HCT116 (cell line): ENCODE results near the gene BCAR3. TPM values are rescaled to one million over a fixed set of nuclear protein-coding genes. Genes with fewer than 3 reads are reported as not detected.

ENCODE experiments used
- ATAC-seq: fragments of 200-7000 bp; cut with Tn5 transposase; 2 replicates; pipeline ENCODE4 v1.9.1; 2020; ENCODE audit warnings: mild to moderate bottlenecking, moderate library complexity
- BruUV-seq: library from RNA; stranded (reverse); fragments of 400-500 nt; replicated peaks from 2 replicates; lab custom pipeline; 2021; lab: Mats Ljungman, UMichigan
- CTCF ChIA-PET: fragments of 300-600 bp; sonication (Branson Sonifier 250); formaldehyde crosslinking; loops from one replicate; lab custom pipeline; 2021; ENCODE audit warnings: antibody characterized with exemption; lab: Charles Lee
- POLR2A ChIA-PET: fragments of 300-600, 350-600 bp; sonication (Branson Sonifier 250); formaldehyde crosslinking; loops from one replicate; lab custom pipeline; 2021; ENCODE audit warnings: antibody characterized with exemption; lab: Charles Lee
- RAD21 ChIA-PET, 2 experiments: fragments of 300-600 bp; sonication (Branson Sonifier 250); formaldehyde crosslinking; loops; one replicate each; lab custom pipeline; 2023; ENCODE audit warnings: low total read pairs in 2 of 2; ENCODE audit not compliant: uncharacterized antibody in 2 of 2, unreplicated experiment in 2 of 2, low non-redundant PET in 1 of 2; lab: Charles Lee
- DNase-seq: peaks from one replicate; pipeline ENCODE4 v3.0.0-alpha.2; 2010; ENCODE audit warnings: low read depth, low spot score
- H2AFZ ChIP-seq: fragments of 200-600 bp; shearing (Covaris generic), sonication (generic); 2 replicates; pipeline ENCODE4 v1.6.1; 2017; ENCODE audit warnings: low read depth, mixed run types, mixed read lengths, antibody characterized with exemption, low read length; ENCODE audit not compliant: poor library complexity, severe bottlenecking
- H3K27ac ChIP-seq: 2 replicates; pipeline ENCODE4 v1.5.1; 2012; ENCODE audit warnings: low read depth, low read length
- H3K27me3 ChIP-seq: fragments of 200-600 bp; sonication (generic); 2 replicates; pipeline ENCODE4 v1.6.1; 2016; ENCODE audit warnings: mixed run types, low read length, mixed read lengths; ENCODE audit not compliant: insufficient read depth
- H3K36me3 ChIP-seq, 2 experiments: fragments of 200-500 bp in 1 of 2; fragments of 200-600 bp in 1 of 2; sonication (Bioruptor generic) in 1 of 2; sonication (generic) in 1 of 2; 2 replicates each; pipeline versions ENCODE4 v1.5.1 to v1.6.1; 2014 to 2016; ENCODE audit warnings: low read length in 2 of 2, inconsistent platforms in 1 of 2, mixed read lengths in 1 of 2, mixed run types in 1 of 2; ENCODE audit not compliant: insufficient read depth in 2 of 2, control insufficient read depth in 1 of 2
- H3K4me1 ChIP-seq, 2 experiments: fragments of 200-600 bp in 1 of 2; sonication (generic) in 1 of 2; 2 replicates each; pipeline versions ENCODE4 v1.5.1 to v1.6.1; 2012 to 2017; ENCODE audit warnings: low read length in 2 of 2, inconsistent platforms in 1 of 2, mild to moderate bottlenecking in 1 of 2, mixed read lengths in 1 of 2, mixed run types in 1 of 2, moderate library complexity in 1 of 2; ENCODE audit not compliant: insufficient read depth in 2 of 2, control insufficient read depth in 1 of 2
- H3K4me2 ChIP-seq: fragments of 200-600 bp; sonication (generic); 2 replicates; pipeline ENCODE4 v1.6.1; 2017; ENCODE audit warnings: mixed run types, low read length, mixed read lengths
- H3K4me3 ChIP-seq, 2 experiments: fragments of 200-600 bp in 1 of 2; sonication (generic) in 1 of 2; replicated peaks in 1 of 2; 2 replicates each; pipeline ENCODE4 v1.5.1; 2011 to 2016; ENCODE audit warnings: low read length in 2 of 2, control low read depth in 1 of 2, low read depth in 1 of 2, mild to moderate bottlenecking in 1 of 2, mixed read lengths in 1 of 2, mixed run types in 1 of 2
- H3K79me2 ChIP-seq: fragments of 200-600 bp; sonication (generic); 2 replicates; pipeline ENCODE4 v1.6.1; 2017; ENCODE audit warnings: mild to moderate bottlenecking, mixed run types, low read length, moderate library complexity, mixed read lengths; ENCODE audit not compliant: insufficient read depth
- H3K9ac ChIP-seq: fragments of 200-600 bp; sonication (generic); 2 replicates; pipeline ENCODE4 v1.6.1; 2016; ENCODE audit warnings: low read length, mixed read lengths
- H3K9me2 ChIP-seq: fragments of 200-600 bp; sonication (generic), shearing (Covaris generic); 2 replicates; pipeline ENCODE4 v1.6.1; 2017; ENCODE audit warnings: mixed run types, mild to moderate bottlenecking, moderate library complexity; ENCODE audit not compliant: insufficient read depth
- H3K9me3 ChIP-seq, 2 experiments: fragments of 200-500 bp in 1 of 2; fragments of 200-600 bp in 1 of 2; sonication (Bioruptor generic) in 1 of 2; sonication (generic) in 1 of 2; 2 replicates each; pipeline ENCODE4 v1.6.1; 2014 to 2017; ENCODE audit warnings: low read length in 2 of 2, mixed read lengths in 2 of 2, inconsistent platforms in 1 of 2, low read depth in 1 of 2, mild to moderate bottlenecking in 1 of 2, mixed run types in 1 of 2, moderate library complexity in 1 of 2; ENCODE audit not compliant: control insufficient read depth in 1 of 2, insufficient read depth in 1 of 2
- H4K20me1 ChIP-seq: fragments of 200-600 bp; sonication (generic), shearing (Covaris generic); 2 replicates; pipeline ENCODE4 v1.6.1; 2017; ENCODE audit warnings: mixed run types, mild to moderate bottlenecking, moderate library complexity; ENCODE audit not compliant: insufficient read depth
- CEBPB ChIP-seq: IDR thresholded peaks from 2 replicates; pipeline ENCODE4 v1.6.1; 2012; ENCODE audit warnings: low read depth
- ELF1 ChIP-seq: IDR thresholded peaks from 2 replicates; pipeline ENCODE4 v1.6.1; 2012; ENCODE audit warnings: low read depth, borderline replicate concordance
- EZH2 ChIP-seq: fragments of 200-600 bp; sonication (generic); IDR thresholded peaks from 2 replicates; pipeline ENCODE4 v1.6.1; 2017; ENCODE audit warnings: antibody characterized with exemption, mixed run types
- EZH2phosphoT487 ChIP-seq: fragments of 200-600 bp; IDR thresholded peaks from 2 replicates; pipeline ENCODE4 v1.6.1; 2018; ENCODE audit warnings: antibody characterized with exemption, borderline replicate concordance
- FOSL1 ChIP-seq: IDR thresholded peaks from 2 replicates; pipeline ENCODE4 v1.6.1; 2012; ENCODE audit warnings: low read depth
- TCF7L2 ChIP-seq: IDR thresholded peaks from 2 replicates; pipeline ENCODE4 v1.7.0; 2011; ENCODE audit warnings: borderline replicate concordance, inconsistent platforms; ENCODE audit not compliant: insufficient read depth, insufficient read length; ENCODE audit errors: extremely low read depth
- intact Hi-C: fragments of 100-400 bp; cut with micrococcal nuclease; formaldehyde crosslinking; loops from 2 replicates; pipeline ENCODE4 v1.10.0; 2022
- total RNA-seq: library from RNA; stranded (reverse); gene quantifications from one replicate; pipeline ENCODE4 v1.2.1, GENCODE V29; 2021; ENCODE audit not compliant: unreplicated experiment
- TF ChIP-seq, protein P1 (sequence below): IDR thresholded peaks from 2 replicates; pipeline ENCODE4 v1.6.1; 2012
- TF ChIP-seq, protein P2 (sequence below), 3 experiments: fragments of 200-600 bp in 1 of 3; sonication (generic) in 1 of 3; IDR thresholded peaks in 2 of 3; conservative IDR thresholded peaks in 1 of 3; 2 replicates each; pipeline ENCODE4 v1.5.1; 2012 to 2017; ENCODE audit warnings: low read depth in 2 of 3, low read length in 2 of 3, antibody characterized with exemption in 1 of 3, borderline replicate concordance in 1 of 3, control low read depth in 1 of 3, mild to moderate bottlenecking in 1 of 3, mixed read lengths in 1 of 3, mixed run types in 1 of 3, moderate library complexity in 1 of 3; ENCODE audit not compliant: insufficient read depth in 1 of 3
- TF ChIP-seq, protein P3 (sequence below): IDR thresholded peaks from 2 replicates; pipeline ENCODE4 v1.6.1; 2011; ENCODE audit warnings: mild to moderate bottlenecking, low read length, moderate library complexity; ENCODE audit not compliant: insufficient replicate concordance; ENCODE audit errors: extremely low read depth
- TF ChIP-seq, protein P4 (sequence below): IDR thresholded peaks from 2 replicates; pipeline ENCODE4 v1.6.1; 2012

Gene BCAR3
- total RNA-seq, 1 experiment from 2014 or later: 24.5 TPM

DNA sequence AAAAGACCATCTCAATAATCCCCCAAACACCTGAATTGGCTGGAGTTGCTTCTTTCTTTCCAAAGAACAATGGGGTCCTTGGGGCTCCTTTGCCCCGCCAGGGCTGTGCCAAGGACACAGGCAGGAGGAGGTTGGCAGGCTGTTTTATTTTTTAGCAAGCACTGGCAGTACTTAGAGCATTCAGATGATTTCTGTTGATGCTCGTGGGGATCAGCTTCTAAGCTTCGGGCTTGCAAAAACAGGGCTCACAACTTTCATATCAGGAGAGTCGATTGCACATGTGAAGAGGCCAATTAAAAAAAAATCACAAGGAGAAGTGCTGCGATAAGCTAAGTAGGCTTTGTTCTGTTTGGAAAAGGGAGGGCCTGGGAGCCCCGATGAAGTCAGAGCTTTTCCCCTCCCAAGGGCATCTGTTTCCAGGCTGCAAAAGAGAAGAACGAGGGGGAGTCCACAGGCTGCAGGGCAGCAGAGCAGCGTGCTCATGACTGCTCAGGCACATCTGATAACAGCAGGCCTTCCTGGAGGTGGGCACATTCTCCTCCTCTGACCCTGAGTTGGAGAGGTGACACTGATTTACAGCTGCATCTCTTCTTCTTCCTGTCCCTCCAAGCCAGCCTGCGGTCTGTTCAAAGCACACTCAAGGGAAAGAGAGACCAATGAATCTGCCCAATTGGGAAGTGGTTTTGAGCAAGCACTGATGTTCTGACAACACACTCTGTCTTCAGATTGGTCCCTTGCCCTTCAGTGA, 27.3 kb upstream of the BCAR3 start:
- ChIA-PET POLR2A (no interaction called here), RAD21 (no interaction called here), CTCF (no interaction called here)
- H3K9ac ChIP-seq: no peak overlapping the region
- no peak overlapping the region for H2AFZ ChIP-seq
- H3K4me3 ChIP-seq: no peak overlapping the region
- H3K4me1 ChIP-seq: peaks cover 15 to 43% of the 10 kb centered on the region in 2 experiments
- H3K27ac ChIP-seq: no peak overlapping the region
- no TSS peak for BruUV-seq
- H4K20me1 ChIP-seq: no peaks in the 10 kb centered on the region
- no peaks in the 10 kb centered on the region for H3K36me3 ChIP-seq
- intact Hi-C loops: no loop called here
- DNase-seq (no peak), ATAC-seq (no peak)
- no peaks in the 10 kb centered on the region for H3K27me3 ChIP-seq
- H3K9me3 ChIP-seq: no peaks in the 10 kb centered on the region
- no peak overlapping the region for H3K4me2 ChIP-seq
- no peaks in the 10 kb centered on the region for H3K9me2 ChIP-seq
- H3K79me2 ChIP-seq: no peaks in the 10 kb centered on the region
- TF ChIP-seq ELF1 (no peak), FOSL1 (no peak), CEBPB (no peak), EZH2 (no peak), TCF7L2 (no peak)
- TF ChIP-seq, protein P1, sequence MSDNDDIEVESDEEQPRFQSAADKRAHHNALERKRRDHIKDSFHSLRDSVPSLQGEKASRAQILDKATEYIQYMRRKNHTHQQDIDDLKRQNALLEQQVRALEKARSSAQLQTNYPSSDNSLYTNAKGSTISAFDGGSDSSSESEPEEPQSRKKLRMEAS: no peak
- TF ChIP-seq, protein P2, sequence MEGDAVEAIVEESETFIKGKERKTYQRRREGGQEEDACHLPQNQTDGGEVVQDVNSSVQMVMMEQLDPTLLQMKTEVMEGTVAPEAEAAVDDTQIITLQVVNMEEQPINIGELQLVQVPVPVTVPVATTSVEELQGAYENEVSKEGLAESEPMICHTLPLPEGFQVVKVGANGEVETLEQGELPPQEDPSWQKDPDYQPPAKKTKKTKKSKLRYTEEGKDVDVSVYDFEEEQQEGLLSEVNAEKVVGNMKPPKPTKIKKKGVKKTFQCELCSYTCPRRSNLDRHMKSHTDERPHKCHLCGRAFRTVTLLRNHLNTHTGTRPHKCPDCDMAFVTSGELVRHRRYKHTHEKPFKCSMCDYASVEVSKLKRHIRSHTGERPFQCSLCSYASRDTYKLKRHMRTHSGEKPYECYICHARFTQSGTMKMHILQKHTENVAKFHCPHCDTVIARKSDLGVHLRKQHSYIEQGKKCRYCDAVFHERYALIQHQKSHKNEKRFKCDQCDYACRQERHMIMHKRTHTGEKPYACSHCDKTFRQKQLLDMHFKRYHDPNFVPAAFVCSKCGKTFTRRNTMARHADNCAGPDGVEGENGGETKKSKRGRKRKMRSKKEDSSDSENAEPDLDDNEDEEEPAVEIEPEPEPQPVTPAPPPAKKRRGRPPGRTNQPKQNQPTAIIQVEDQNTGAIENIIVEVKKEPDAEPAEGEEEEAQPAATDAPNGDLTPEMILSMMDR (IDR thresholded peaks at IDR 0.05 in 2 of 3, conservative IDR thresholded peaks at IDR 0.05 in 1 of 3; ENCODE audit: borderline replicate concordance in 1 of 3, insufficient read depth in 1 of 3, low read depth in 2 of 3, low read length in 2 of 3): no peak

DNA sequence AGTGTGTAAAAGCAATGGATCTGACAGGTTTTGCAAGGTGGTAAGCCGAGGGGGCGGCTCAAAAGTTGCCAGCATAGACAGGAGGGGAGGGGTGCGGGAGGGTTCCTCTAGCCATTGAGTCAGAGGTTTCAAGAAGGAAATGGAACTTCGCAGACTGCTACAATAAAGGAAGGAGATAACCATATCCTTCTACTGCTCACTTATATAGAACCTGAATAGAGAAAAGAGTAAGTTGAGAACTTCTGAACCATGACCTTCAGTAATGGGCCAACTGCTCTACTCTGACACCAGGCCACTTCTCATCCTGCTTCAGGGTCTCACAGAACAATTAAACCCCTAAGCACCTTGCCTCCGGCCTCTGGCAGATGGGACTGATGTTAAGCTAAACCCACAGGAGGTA, 26.3 kb upstream of the BCAR3 start:
- Histone ChIP-seq H4K20me1 (no peaks in the 10 kb centered on the region), H3K79me2 (no peaks in the 10 kb centered on the region), H3K27me3 (no peaks in the 10 kb centered on the region), H3K9me2 (no peaks in the 10 kb centered on the region), H3K9ac (no peak overlapping the region), H3K27ac (no peak overlapping the region), H2AFZ (no peak overlapping the region), H3K4me3 (no peak overlapping the region), H3K4me2 (no peak overlapping the region), H3K36me3 (no peaks in the 10 kb centered on the region), H3K9me3 (no peaks in the 10 kb centered on the region), H3K4me1 (peaks cover 24 to 43% of the 10 kb centered on the region in 2 experiments)
- ChIA-PET CTCF (interaction anchor here (0.7 kb wide), 1 partner anchor 106 kb away, joined by 4 read pairs; no protein-coding TSS in a partner anchor), POLR2A (no interaction called here), RAD21 (no interaction called here)
- TF ChIP-seq EZH2 (no peak), EZH2phosphoT487 (no peak), FOSL1 (no peak)
- TF ChIP-seq, protein P3, sequence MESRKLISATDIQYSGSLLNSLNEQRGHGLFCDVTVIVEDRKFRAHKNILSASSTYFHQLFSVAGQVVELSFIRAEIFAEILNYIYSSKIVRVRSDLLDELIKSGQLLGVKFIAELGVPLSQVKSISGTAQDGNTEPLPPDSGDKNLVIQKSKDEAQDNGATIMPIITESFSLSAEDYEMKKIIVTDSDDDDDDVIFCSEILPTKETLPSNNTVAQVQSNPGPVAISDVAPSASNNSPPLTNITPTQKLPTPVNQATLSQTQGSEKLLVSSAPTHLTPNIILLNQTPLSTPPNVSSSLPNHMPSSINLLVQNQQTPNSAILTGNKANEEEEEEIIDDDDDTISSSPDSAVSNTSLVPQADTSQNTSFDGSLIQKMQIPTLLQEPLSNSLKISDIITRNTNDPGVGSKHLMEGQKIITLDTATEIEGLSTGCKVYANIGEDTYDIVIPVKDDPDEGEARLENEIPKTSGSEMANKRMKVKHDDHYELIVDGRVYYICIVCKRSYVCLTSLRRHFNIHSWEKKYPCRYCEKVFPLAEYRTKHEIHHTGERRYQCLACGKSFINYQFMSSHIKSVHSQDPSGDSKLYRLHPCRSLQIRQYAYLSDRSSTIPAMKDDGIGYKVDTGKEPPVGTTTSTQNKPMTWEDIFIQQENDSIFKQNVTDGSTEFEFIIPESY: no peak
- TF ChIP-seq, protein P4, sequence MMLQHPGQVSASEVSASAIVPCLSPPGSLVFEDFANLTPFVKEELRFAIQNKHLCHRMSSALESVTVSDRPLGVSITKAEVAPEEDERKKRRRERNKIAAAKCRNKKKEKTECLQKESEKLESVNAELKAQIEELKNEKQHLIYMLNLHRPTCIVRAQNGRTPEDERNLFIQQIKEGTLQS: no peak
- TF ChIP-seq, protein P1: no peak
- BruUV-seq: no TSS peak
- DNase-seq: no peak
- no peak for ATAC-seq
- intact Hi-C loops: no loop called here
